KMS-11 (cell line): ENCODE measurements around the gene HELZ.

Source experiments
- H2AFZ ChIP-seq: fragments of 200-600 bp; sonication (generic); 2 replicates; pipeline ENCODE4 v1.6.1; 2016; ENCODE audit warnings: antibody characterized with exemption, mixed run types, low read depth
- H3K27ac ChIP-seq: fragments of 200-600 bp; sonication (generic); 2 replicates; pipeline ENCODE4 v1.6.1; 2016; ENCODE audit warnings: mild to moderate bottlenecking, mixed run types
- H3K27me3 ChIP-seq: fragments of 200-600 bp; sonication (generic); 2 replicates; pipeline ENCODE4 v1.6.1; 2017; ENCODE audit warnings: mild to moderate bottlenecking, low read depth, mixed run types, moderate library complexity; ENCODE audit not compliant: insufficient read depth
- H3K36me3 ChIP-seq: fragments of 200-600 bp; sonication (generic); 2 replicates; pipeline ENCODE4 v1.6.1; 2017; ENCODE audit warnings: mild to moderate bottlenecking, mixed run types; ENCODE audit not compliant: insufficient read depth
- H3K4me1 ChIP-seq: fragments of 200-600 bp; sonication (generic); 2 replicates; pipeline ENCODE4 v1.6.1; 2016; ENCODE audit warnings: mild to moderate bottlenecking, low read depth, mixed run types; ENCODE audit not compliant: poor library complexity, severe bottlenecking
- H3K4me2 ChIP-seq: fragments of 200-600 bp; sonication (generic); 2 replicates; pipeline ENCODE4 v1.7.0; 2016; ENCODE audit warnings: mild to moderate bottlenecking, mixed run types
- H3K4me3 ChIP-seq: fragments of 200-600 bp; sonication (generic); IDR thresholded peaks from 2 replicates; pipeline ENCODE4 v1.6.1; 2017; ENCODE audit warnings: low read depth, low read length, mixed read lengths; ENCODE audit not compliant: insufficient read depth
- H3K79me2 ChIP-seq: fragments of 200-600 bp; sonication (generic); 2 replicates; pipeline ENCODE4 v1.6.1; 2016; ENCODE audit warnings: low read depth, mixed run types; ENCODE audit not compliant: insufficient read depth
- H3K9ac ChIP-seq: fragments of 200-600 bp; sonication (generic); 2 replicates; pipeline ENCODE4 v1.6.1; 2016; ENCODE audit warnings: mild to moderate bottlenecking, mixed run types
- H4K20me1 ChIP-seq: fragments of 200-600 bp; sonication (generic); 2 replicates; pipeline ENCODE4 v1.6.1; 2016; ENCODE audit warnings: mild to moderate bottlenecking, mixed run types; ENCODE audit not compliant: insufficient read depth
- CTCF ChIP-seq: fragments of 200-600 bp; sonication (generic); conservative IDR thresholded peaks from 2 replicates; pipeline ENCODE4 v1.6.1; 2017; ENCODE audit warnings: low read depth, mild to moderate bottlenecking, antibody characterized with exemption, low read length, moderate library complexity, mixed read lengths

HELZ gene

DNA sequence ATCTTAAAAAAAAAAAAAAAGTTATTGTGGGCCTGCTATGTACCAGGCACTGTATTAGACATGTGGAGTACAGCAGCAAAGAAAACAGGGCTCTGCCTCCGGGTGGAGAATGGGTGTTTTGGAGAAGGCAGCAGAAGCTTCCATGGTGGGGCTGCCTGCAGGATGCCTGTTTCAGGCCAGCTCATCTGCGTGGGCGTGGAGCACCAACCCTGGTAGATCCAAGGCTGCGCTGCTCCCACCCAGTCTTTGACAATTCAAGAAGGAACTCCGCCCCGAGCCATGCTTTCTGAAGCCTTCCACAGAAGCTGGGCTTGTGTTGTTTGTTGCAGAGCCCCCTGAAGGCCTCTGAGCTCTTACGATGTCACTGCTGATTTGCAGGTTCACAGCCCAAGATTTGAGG, 223.8 kb downstream of the HELZ start:
- Histone ChIP-seq H3K4me2 (no peak overlapping the region), H3K4me1 (no peaks in the 10 kb centered on the region), H2AFZ (no peak overlapping the region), H3K79me2 (no peaks in the 10 kb centered on the region), H3K9ac (no peak overlapping the region), H3K27me3 (no peaks in the 10 kb centered on the region), H3K27ac (no peak overlapping the region), H3K36me3 (no peaks in the 10 kb centered on the region), H3K4me3 (no peak overlapping the region), H4K20me1 (no peaks in the 10 kb centered on the region)
- no peak for TF ChIP-seq CTCF
